Keratinocyte (primary cell): ENCODE data around the gene POU6F2. TPM values are rescaled to one million over a fixed set of nuclear protein-coding genes. Genes with fewer than 3 reads are reported as not detected.

Experiments
- DNase-seq: peaks from one replicate; pipeline ENCODE4 v3.0.0-alpha.2; 2011; ENCODE audit warnings: low read depth, missing footprints, low spot score
- FAIRE-seq: peaks from 2 replicates; lab custom pipeline; 2011; peaks lifted over from hg19 to GRCh38; lab: Jason Lieb, UNC
- H2AFZ ChIP-seq: 2 replicates; pipeline ENCODE4 v1.6.0; 2012; ENCODE audit warnings: low read length, control low read depth, inconsistent platforms; ENCODE audit not compliant: control insufficient read depth
- H3K27ac ChIP-seq: 2 replicates; pipeline ENCODE4 v1.5.1; 2011; ENCODE audit warnings: low read length; ENCODE audit not compliant: control insufficient read depth, insufficient read depth
- H3K27me3 ChIP-seq: 3 replicates; pipeline ENCODE4 v1.6.0; 2011; ENCODE audit warnings: low read length; ENCODE audit not compliant: control insufficient read depth, insufficient read depth; ENCODE audit errors: extremely low read depth
- H3K36me3 ChIP-seq, 2 experiments: 2 replicates in 1 of 2; 3 replicates in 1 of 2; pipeline ENCODE4 v1.5.1; 2011; ENCODE audit warnings: low read length in 2 of 2, mild to moderate bottlenecking in 1 of 2; ENCODE audit not compliant: control insufficient read depth in 2 of 2, insufficient read depth in 2 of 2; ENCODE audit errors: extremely low read depth in 1 of 2
- H3K4me1 ChIP-seq: 3 replicates; pipeline ENCODE4 v1.5.1; 2011; ENCODE audit warnings: low read length; ENCODE audit not compliant: control insufficient read depth, insufficient read depth; ENCODE audit errors: extremely low read depth
- H3K4me2 ChIP-seq: 3 replicates; pipeline ENCODE4 v1.6.0; 2011; ENCODE audit warnings: low read depth, low read length; ENCODE audit not compliant: control insufficient read depth, insufficient read depth; ENCODE audit errors: extremely low read depth
- H3K4me3 ChIP-seq, 3 experiments: fragments of 200-600 bp in 1 of 3; sonication (generic) in 1 of 3; 2 replicates in 2 of 3; 3 replicates in 1 of 3; pipeline ENCODE4 v1.5.1; 2011 to 2016; ENCODE audit warnings: low read length in 3 of 3, mild to moderate bottlenecking in 3 of 3, control low read depth in 2 of 3, inconsistent platforms in 1 of 3, low read depth in 1 of 3, mixed read lengths in 1 of 3, mixed run types in 1 of 3, moderate library complexity in 1 of 3; ENCODE audit not compliant: control insufficient read depth in 2 of 3, insufficient read depth in 2 of 3; ENCODE audit errors: extremely low read depth in 1 of 3
- H3K79me2 ChIP-seq: 2 replicates; pipeline ENCODE4 v1.6.0; 2012; ENCODE audit warnings: low read length; ENCODE audit not compliant: control insufficient read depth, insufficient read depth
- H3K9ac ChIP-seq: 3 replicates; pipeline ENCODE4 v1.6.0; 2011; ENCODE audit warnings: low read length; ENCODE audit not compliant: control insufficient read depth, insufficient read depth; ENCODE audit errors: extremely low read depth
- H3K9me1 ChIP-seq: 3 replicates; pipeline ENCODE4 v1.6.0; 2011; ENCODE audit warnings: low read length; ENCODE audit not compliant: control insufficient read depth, insufficient read depth; ENCODE audit errors: extremely low read depth
- H3K9me3 ChIP-seq: 2 replicates; pipeline ENCODE4 v1.5.1; 2012; ENCODE audit warnings: low read depth, low read length; ENCODE audit not compliant: control insufficient read depth
- H4K20me1 ChIP-seq: 3 replicates; pipeline ENCODE4 v1.6.0; 2011; ENCODE audit warnings: low read length; ENCODE audit not compliant: control insufficient read depth, insufficient read depth; ENCODE audit errors: extremely low read depth
- EZH2 ChIP-seq: IDR thresholded peaks from one replicate; pipeline ENCODE4 v1.6.1; 2012; ENCODE audit warnings: inconsistent platforms, mild to moderate bottlenecking, low read length, moderate library complexity
- dilution Hi-C: fragments of 300-500 bp; cut with MboI; formaldehyde crosslinking; loops from one replicate; pipeline ENCODE4 v1.7.0; 2020; ENCODE audit warnings: low sequenced_read_pairs; ENCODE audit not compliant: extremely low pct_ligation_motif_present
- polyA plus RNA-seq, 5 experiments: library from polyadenylated mRNA; depleted of rRNA in 3 of 5; stranded (reverse) in 3 of 5; stranded (forward) in 1 of 5; unstranded in 1 of 5; fragments of >200 nt; gene quantifications; 1 replicate in 1 of 5; 2 replicates in 3 of 5; 3 replicates in 1 of 5; pipeline versions ENCODE4 v1.2.1 to v1.2.3, GENCODE V29; 2011 to 2012; ENCODE audit warnings: missing spikeins in 2 of 5, low read depth in 1 of 5, low replicate concordance in 1 of 5
- TF ChIP-seq, protein P1 (sequence below), 3 experiments: IDR thresholded peaks in 1 of 3; conservative IDR thresholded peaks in 1 of 3; optimal IDR thresholded peaks in 1 of 3; 2 replicates in 2 of 3; 3 replicates in 1 of 3; pipeline versions ENCODE3 to v1.5.1; 2011; ENCODE audit warnings: low read length in 3 of 3, mild to moderate bottlenecking in 3 of 3, moderate library complexity in 2 of 3, control low read depth in 1 of 3, inconsistent platforms in 1 of 3; ENCODE audit not compliant: insufficient read depth in 2 of 3; ENCODE audit errors: extremely low read depth in 1 of 3

Gene POU6F2
- polyA plus RNA-seq, 1 donor (not counting 4 experiments of a cell fraction or from before 2014, with no cell fraction given), result not detected

DNA sequence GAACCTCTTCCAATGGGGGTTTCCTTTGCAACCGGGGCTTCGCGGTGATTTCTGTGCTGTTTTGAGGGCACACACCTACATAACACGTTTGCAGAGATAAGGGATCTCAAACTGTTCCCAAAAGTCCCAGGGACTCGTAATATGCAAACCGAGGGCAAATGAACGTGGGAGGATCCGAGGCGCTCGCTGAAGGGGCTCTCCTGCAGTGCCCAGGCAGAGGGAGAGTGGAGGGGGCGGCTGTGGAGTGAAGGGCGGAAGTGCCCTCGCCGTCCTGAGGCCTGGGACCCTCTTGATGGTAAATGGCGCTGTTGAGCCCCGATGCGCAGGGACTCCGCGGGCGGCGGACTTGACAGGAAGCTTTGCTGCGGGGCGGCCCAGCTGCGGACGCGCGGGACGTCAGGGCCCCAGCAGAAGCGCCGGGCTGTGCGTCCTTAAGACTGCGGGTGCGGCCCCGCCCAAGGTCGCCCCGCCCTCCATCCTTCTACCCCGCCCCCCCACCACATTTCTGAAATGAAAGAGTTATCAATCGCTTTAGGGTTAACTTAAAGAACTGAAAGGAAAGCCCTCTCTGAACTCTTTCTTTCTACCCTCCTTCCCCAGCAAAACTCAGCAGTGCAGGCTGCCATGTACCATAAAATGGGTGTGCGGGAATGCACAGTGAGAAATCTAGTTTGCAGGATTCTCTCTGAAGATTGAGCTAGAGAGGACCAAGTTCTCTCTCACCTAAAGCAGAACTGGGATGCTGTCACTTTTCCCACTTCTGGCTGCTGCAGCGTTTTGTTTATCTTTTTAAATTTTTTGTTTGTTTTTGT, 436.7 kb downstream of the POU6F2 start:
- dilution Hi-C loops, result no loop called here
- Histone ChIP-seq H3K4me3 (peak overlapping the region; percentile 42 to 66 (median 64)), H3K9ac (peak overlapping the region; percentile 11), H3K4me1 (peaks cover 5% of the 10 kb centered on the region), H3K9me1 (no peaks in the 10 kb centered on the region), H3K27ac (no peak overlapping the region), H3K36me3 (no peaks in the 10 kb centered on the region), H4K20me1 (no peaks in the 10 kb centered on the region), H2AFZ (peak overlapping the region; percentile 86), H3K79me2 (no peaks in the 10 kb centered on the region), H3K4me2 (peak overlapping the region; percentile 96), H3K9me3 (no peaks in the 10 kb centered on the region), H3K27me3 (peaks cover 6% of the 10 kb centered on the region)
- TF ChIP-seq, protein P1, sequence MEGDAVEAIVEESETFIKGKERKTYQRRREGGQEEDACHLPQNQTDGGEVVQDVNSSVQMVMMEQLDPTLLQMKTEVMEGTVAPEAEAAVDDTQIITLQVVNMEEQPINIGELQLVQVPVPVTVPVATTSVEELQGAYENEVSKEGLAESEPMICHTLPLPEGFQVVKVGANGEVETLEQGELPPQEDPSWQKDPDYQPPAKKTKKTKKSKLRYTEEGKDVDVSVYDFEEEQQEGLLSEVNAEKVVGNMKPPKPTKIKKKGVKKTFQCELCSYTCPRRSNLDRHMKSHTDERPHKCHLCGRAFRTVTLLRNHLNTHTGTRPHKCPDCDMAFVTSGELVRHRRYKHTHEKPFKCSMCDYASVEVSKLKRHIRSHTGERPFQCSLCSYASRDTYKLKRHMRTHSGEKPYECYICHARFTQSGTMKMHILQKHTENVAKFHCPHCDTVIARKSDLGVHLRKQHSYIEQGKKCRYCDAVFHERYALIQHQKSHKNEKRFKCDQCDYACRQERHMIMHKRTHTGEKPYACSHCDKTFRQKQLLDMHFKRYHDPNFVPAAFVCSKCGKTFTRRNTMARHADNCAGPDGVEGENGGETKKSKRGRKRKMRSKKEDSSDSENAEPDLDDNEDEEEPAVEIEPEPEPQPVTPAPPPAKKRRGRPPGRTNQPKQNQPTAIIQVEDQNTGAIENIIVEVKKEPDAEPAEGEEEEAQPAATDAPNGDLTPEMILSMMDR (optimal IDR thresholded peaks at IDR 0.05 in 1 of 3, IDR thresholded peaks at IDR 0.05 in 1 of 3, conservative IDR thresholded peaks at IDR 0.05 in 1 of 3; ENCODE audit: extremely low read depth in 1 of 3, insufficient read depth in 2 of 3, low read length in 3 of 3), result peak in 1 of 3 experiments; percentile 12
- TF ChIP-seq EZH2, result no peak
- FAIRE-seq, result no peak
- DNase-seq, result no peak

GRCh38 chr7:39415091-39415787, 437.5 kb downstream of the POU6F2 start:
- no peak overlapping the region for H3K27ac ChIP-seq
- no peaks in the 10 kb centered on the region for H3K9me3 ChIP-seq
- FAIRE-seq (no peak), DNase-seq (no peak)
- no peak overlapping the region for H2AFZ ChIP-seq
- H4K20me1 ChIP-seq, result no peaks in the 10 kb centered on the region
- H3K4me2 ChIP-seq, result peak overlapping the region; percentile 58
- TF ChIP-seq, protein P1 (optimal IDR thresholded peaks at IDR 0.05 in 1 of 3, IDR thresholded peaks at IDR 0.05 in 1 of 3, conservative IDR thresholded peaks at IDR 0.05 in 1 of 3; ENCODE audit: extremely low read depth in 1 of 3, insufficient read depth in 2 of 3, low read length in 3 of 3), result no peak
- TF ChIP-seq EZH2, result no peak
- no peak overlapping the region for H3K9ac ChIP-seq
- peak overlapping the region in 1 of 3 experiments; percentile 43 for H3K4me3 ChIP-seq
- peaks cover 6% of the 10 kb centered on the region for H3K27me3 ChIP-seq
- H3K4me1 ChIP-seq, result peaks cover 5% of the 10 kb centered on the region
- H3K36me3 ChIP-seq, result no peaks in the 10 kb centered on the region
- dilution Hi-C loops, result no loop called here
- H3K9me1 ChIP-seq, result no peaks in the 10 kb centered on the region
- H3K79me2 ChIP-seq, result no peaks in the 10 kb centered on the region
